OCI-LY3 (cell line): ENCODE measurements around the gene INPP5A.
"Not testable (repeated sequence)": the region's sequence is repeated elsewhere in the genome, so short reads cannot be mapped to it uniquely, and the experiment has no call there.

Source experiments
- CTCF ChIP-seq: fragments of 200-600, 300-600 bp; sonication (generic); IDR thresholded peaks from 2 replicates; pipeline ENCODE4 v1.5.1; 2014; ENCODE audit warnings: antibody characterized with exemption, low read length, low read depth
- EZH2phosphoT487 ChIP-seq: fragments of 200-600 bp; shearing (Covaris generic); IDR thresholded peaks from 2 replicates; pipeline ENCODE4 v1.6.1; 2018; ENCODE audit warnings: antibody characterized with exemption, mixed run types, low read depth

GRCh38 chr10:132673746-132674145, 136.2 kb downstream of the INPP5A start:
- TF ChIP-seq CTCF, EZH2phosphoT487: not testable (repeated sequence)
